ENCODE data around the gene USO1.
"Not testable (repeated sequence)": the region's sequence is repeated elsewhere in the genome, so short reads cannot be mapped to it uniquely, and the experiment has no call there.

USO1 gene

DNA sequence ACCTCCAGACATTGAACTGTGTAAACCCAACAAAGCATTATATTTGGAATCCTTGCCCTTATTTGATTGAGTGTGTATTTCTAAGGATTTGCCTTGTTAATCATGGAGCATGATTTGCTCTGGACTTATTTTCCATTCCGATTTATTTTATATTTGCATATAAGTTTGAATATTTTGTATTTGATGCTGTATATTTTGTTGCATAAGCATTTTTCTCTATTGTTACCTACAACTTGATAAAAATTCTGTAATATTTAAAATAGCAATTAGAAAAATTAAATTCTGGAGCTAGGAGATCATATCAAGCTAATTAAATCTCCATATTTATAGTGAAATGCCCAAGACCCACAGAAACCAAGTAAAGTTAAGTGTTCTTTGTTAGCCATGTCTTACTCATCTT, 47.2 kb downstream of the USO1 start:
- DNase-seq (ENCODE audit: low read depth in 2 of 2), result no peak

- DNase-seq (ENCODE audit: low read depth in 2 of 2), result no peak
These were observed 53.2 kb downstream of the USO1 start for GRCh38 chr4:75777589-75777988.

DNA sequence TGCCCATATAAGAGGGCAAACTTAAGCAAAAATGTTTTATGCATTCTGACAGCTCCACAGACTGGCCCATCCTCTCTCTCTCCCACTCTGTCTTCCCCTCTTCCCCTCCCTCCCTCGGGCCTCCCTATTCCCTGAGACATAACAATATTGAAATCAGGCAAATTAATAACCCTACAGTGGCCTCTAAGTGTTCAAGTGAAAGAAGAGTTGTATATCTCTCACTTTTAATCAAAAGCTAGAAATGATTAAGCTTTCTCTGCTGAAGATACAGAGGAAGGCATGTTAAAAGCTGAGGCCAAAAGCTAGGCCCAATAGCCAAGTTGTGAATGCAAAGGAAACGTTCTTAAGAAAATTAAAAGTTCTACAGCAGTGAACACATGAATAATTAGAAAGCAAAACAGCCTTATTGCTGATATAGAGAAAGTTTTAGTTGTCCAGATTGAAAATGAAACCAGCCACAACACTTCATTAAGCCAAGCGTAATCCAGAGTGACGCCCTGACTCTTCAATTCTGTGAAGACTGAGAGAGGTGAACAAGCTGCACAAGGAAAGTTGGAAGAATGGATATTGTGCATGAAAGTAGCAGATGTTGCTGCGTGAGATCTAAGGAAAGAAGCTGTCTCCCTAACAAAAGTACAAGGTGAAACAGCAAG, 54.9 kb downstream of the USO1 start:
- DNase-seq (ENCODE audit: low read depth in 2 of 2), result no peak

GRCh38 chr4:75781305-75781704, 56.9 kb downstream of the USO1 start:
- no peak for DNase-seq (ENCODE audit: low read depth in 2 of 2)

DNA sequence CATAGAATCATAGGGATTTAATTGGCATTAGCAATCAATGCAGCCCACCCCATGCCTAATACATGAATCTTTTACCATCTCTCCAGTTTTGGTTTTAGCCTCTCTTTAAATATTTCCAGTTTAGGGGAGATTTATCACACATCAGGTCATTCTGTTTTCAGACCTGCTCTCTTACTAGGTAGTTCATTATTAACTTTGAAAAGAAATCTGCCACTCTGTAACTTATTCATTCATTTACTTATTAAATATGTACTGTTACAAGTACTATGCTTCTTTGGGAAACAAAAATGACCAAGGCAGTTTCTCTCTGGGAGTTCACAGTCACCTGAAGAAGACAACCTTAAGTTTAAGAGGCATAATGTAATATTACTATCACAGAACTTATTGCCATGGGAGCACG, 62.1 kb downstream of the USO1 start:
- DNase-seq (ENCODE audit: low read depth in 2 of 2), result no peak

GRCh38 chr4:75786938-75787337, 62.6 kb downstream of the USO1 start:
- DNase-seq (ENCODE audit: low read depth in 2 of 2), result no peak

DNA sequence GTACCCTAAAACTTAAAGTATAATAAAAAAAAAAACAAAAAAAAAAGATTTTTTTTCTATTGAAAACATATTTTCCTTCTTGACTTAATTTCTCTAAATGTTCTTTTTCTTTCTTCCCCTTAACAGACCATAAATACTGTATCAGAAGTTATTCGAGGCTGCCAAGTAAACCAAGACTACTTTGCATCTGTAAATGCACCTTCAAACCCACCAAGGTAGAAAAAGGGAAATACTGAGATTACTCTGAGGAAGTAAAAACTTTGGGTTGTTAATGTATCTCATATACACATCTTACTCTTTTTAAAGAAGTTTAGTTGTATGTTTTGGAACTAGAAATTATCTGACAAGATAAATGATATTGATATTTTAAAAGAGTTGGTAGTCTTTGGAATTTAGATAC, 65.6 kb downstream of the USO1 start:
- no peak for DNase-seq (ENCODE audit: low read depth in 2 of 2)

- DNase-seq (ENCODE audit: low read depth in 2 of 2), result no peak
These were observed 76.6 kb downstream of the USO1 start for GRCh38 chr4:75800972-75801371.

- not testable (repeated sequence) for DNase-seq (ENCODE audit: low read depth in 2 of 2)
These were observed 81.7 kb downstream of the USO1 start for GRCh38 chr4:75806035-75806434.

- DNase-seq (ENCODE audit: low read depth in 2 of 2), result no peak
These were observed 93.5 kb downstream of the USO1 start for GRCh38 chr4:75817901-75818300.

GRCh38 chr4:75819121-75819520, 94.7 kb downstream of the USO1 start:
- no peak for DNase-seq (ENCODE audit: low read depth in 2 of 2)

DNA sequence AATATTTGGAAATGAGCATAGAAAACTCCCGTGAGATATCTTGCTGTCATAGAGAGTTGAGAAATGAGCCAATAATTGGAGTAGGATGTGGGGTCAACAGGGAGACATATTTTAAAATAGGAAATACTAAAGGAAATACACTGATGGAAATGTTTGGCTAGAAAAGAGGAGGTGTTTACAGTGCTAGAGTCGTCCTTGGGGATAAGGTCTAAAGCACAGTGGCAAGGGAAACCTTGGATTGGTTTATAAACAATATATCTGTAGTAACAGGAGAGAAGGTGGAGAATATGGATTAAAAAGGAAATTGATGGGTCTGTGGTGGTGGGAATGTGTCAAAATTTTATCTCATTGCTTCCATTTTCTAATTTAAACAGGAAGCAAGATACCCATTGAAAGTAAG, 95.8 kb downstream of the USO1 start:
- DNase-seq (ENCODE audit: low read depth in 2 of 2), result no peak

GRCh38 chr4:75820676-75821075, 96.3 kb downstream of the USO1 start:
- DNase-seq (ENCODE audit: low read depth in 2 of 2), result no peak

DNA sequence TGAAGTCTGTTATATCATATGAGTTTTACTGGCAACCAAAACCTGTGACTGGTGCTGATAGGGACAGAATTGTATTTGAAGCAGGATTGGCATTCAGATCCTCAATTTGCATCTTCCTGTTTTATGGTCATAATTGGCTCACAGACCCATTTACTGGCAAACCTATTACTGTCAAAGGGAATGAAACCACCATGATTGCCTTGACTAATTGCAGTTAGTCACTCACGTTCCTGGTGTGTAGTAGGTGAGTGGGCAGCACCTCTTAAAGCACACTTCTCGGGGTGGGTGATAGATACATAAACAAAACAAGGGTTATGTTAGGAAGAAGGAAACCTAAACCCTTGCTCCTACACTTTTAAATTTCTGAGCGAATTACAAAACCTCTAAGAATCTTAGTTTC, 96.8 kb downstream of the USO1 start:
- DNase-seq (ENCODE audit: low read depth in 2 of 2), result no peak

DNA sequence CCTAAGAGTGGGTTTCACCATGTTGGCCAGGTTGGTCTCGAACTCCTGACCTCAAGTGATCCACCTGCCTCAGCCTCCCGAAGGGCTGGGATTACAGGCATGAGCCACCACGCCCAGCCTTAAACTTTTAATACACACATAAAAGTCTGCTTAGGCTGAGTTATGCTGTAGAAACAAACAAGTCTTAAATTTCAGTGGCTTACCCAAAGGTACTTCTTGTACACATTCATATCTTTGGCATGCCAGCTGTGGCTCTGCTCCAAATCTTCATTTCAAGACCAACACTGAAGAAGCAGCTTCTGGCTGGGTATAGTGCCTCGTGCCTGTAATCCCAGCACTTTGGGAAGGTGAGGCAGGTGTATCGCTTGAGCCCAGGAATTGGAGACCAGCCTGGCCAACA, 97.6 kb downstream of the USO1 start:
- DNase-seq (ENCODE audit: low read depth in 2 of 2), result no peak

DNA sequence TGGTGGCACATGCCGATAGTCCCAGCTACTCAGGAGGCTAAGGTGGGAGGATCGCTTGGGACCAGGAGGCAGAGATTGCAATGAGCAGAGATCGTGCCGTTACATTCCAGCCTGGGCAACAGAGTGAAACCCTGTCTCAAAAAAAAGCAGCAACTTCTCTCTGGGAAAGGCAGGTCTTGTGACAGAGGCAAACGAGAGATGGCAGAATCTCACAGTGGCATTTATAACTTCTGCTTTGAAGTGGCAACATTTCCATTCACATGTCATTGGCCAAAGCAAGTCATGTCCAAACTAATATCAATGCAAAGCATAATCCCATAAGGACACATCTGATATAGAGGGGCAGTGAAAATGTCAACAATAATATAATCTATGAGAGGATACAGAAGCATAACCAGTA, 98.0 kb downstream of the USO1 start:
- DNase-seq (ENCODE audit: low read depth in 2 of 2), result no peak

- no peak for DNase-seq (ENCODE audit: low read depth in 2 of 2)
These were observed 99.4 kb downstream of the USO1 start for GRCh38 chr4:75823812-75824211.

GRCh38 chr4:75830906-75831305, 106.5 kb downstream of the USO1 start:
- DNase-seq (ENCODE audit: low read depth in 2 of 2), result no peak

DNA sequence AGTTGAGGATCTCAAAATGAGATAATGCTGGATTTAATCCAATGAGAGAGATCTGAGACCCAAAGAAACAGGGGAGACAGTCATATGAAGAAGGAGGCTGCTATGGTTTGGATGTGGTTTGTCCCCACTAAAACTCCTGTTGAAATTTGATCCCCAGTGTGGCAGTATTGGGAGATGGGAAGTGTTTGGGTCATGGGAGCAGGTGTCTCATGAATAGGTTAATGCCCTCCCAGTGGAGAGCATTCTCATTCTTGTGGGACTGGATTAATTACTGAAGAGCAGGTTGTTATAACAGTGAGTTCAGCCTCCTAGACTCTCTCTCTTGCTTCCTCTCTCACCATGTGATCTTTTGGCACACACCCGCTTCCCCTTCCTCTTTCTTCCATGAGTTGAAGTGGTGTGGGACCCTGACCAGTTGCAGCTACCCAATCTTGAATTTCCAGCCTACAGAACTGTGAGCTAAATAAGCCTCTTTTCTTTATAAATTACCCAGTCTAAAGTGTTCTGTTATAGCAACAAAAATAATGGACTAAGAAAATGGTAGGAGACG, 107.6 kb downstream of the USO1 start:
- DNase-seq (ENCODE audit: low read depth in 2 of 2), result no peak

DNA sequence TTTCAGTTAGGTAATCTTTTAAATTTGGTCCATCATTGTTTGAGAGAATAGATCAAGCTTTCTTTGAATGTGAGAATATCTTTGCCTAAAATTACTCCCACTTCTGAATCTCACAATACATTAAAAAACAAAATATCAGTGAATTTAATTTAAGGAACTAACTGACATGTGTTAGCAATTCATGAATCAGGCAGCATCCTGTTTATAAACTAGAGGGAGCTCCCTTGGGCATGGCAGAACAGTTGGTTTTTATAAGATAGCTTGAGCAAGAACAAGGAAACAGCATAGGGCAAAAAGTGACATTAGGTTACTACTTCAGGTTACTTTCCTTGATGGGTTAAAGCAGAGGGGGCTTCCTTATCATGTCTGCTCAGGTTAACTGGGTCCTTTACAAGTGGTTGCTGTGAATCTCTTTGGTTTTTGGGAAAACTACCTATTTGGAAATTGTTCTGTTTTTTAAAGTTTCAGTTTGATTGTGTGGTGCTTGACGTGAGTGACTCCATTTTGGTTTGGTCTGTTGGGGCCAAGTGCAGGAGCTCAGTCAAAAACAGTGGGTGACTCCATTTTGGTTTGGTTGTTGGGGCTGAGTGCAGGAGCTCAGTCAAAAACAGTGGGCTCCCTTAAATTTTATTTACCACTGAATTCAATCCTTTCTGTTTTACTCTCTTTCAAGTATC, 109.9 kb downstream of the USO1 start:
- no peak for DNase-seq (ENCODE audit: low read depth in 2 of 2)

- no peak for DNase-seq (ENCODE audit: low read depth in 2 of 2)
These were observed 110.4 kb downstream of the USO1 start for GRCh38 chr4:75834772-75835154.

GRCh38 chr4:75841641-75842520, 117.5 kb downstream of the USO1 start:
- no peak for DNase-seq (ENCODE audit: low read depth in 2 of 2)

- DNase-seq (ENCODE audit: low read depth in 2 of 2), result no peak
These were observed 119.2 kb downstream of the USO1 start for GRCh38 chr4:75843596-75843995.
